T47D (cell line): Measurements from ENCODE around the gene FAM3D.
A peak's percentile ranks its signal among the peaks of the same experiment; 100 is the strongest.
"Not testable (repeated sequence)": the region's sequence is repeated elsewhere in the genome, so short reads cannot be mapped to it uniquely, and the experiment has no call there.

Experiments
- DNase-seq, 2 experiments: peaks; one replicate each; pipeline versions ENCODE4 v3.0.0 to v3.0.0-alpha.2; 2011 to 2012; ENCODE audit warnings: low read depth in 1 of 2, low spot score in 1 of 2
- JUND ChIP-seq: IDR thresholded peaks from 2 replicates; pipeline ENCODE4 v1.6.1; 2012; ENCODE audit warnings: low read depth
- in situ Hi-C: cut with HindIII; loops from 2 replicates; pipeline ENCODE4 v1.10.0; 2016; ENCODE audit warnings: low sequenced_read_pairs, low pct_unique_long_range_greater_than_20kb

Gene FAM3D

DNA sequence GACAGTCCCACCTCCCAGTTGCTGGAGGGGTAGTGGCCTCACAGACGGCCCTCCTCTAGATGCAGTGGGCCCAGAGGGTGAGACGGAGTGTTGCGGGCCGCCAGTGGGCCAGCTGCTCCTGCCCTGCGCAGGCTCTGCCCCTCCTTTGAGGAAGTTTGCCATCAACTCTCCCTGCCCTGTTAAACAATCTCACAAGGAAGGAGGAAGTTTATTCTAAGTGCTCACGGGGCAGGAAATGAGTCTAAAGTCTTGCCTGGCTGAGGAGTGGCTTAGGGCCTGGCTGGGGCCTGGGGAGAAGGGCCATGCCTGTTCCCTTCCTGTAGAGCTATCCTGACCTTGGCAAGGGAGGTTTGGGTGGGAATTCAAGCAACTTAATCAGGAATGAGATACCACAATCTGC, at the start of gene FAM3D:
TSS of gene FAM3D (minus strand) at position 92 of the 400 bp plus-strand sequence. CDS start 11,211 bp downstream, outside the sequence.
- in situ Hi-C loops: no loop called here
- TF ChIP-seq JUND: no peak

GRCh38 chr3:58713715-58714401, 47.3 kb upstream of the FAM3D start:
- in situ Hi-C loops: no loop called here
- no peak for DNase-seq
- no peak for TF ChIP-seq JUND

More for the DNA sequence above, at the start of gene FAM3D:
- DNase-seq: peak in 1 of 2 experiments; percentile 45

DNA sequence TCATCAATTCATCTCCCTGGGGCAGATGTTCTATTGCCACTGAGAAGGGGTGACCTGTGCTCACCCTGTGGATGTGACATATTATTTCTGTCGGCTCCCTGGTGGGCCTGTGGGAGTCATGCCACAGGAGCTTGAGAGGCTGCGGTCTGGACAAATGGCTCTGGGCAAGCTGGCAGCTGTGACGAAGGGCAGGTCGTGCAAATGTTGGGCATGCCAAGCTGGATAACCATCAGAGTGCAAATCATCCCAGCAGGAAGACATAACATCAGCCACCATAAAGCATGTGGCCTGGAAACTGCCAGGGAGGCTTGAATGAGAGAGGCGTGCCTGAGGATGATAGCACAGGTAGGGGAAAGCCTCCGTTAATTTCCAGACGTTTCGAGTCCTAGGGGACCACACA, 45.3 kb upstream of the FAM3D start:
- in situ Hi-C loops: no loop called here

GRCh38 chr3:58708983-58709382, 42.4 kb upstream of the FAM3D start:
- DNase-seq, in situ Hi-C loops: not testable (repeated sequence)

More for the DNA sequence above, 45.3 kb upstream of the FAM3D start:
- no peak for TF ChIP-seq JUND
- DNase-seq: peak in 1 of 2 experiments; percentile 75

- in situ Hi-C loops: no loop called here
- TF ChIP-seq JUND: no peak
- no peak for DNase-seq
Observed at GRCh38 chr3:58708116-58708791, 41.7 kb upstream of the FAM3D start.

GRCh38 chr3:58707390-58707930, 40.9 kb upstream of the FAM3D start:
- in situ Hi-C loops: no loop called here
- no peak for TF ChIP-seq JUND

GRCh38 chr3:58706395-58707167, 40.0 kb upstream of the FAM3D start:
- TF ChIP-seq JUND: no peak
- in situ Hi-C loops: no loop called here
- no peak for DNase-seq

More at GRCh38 chr3:58707390-58707930, 40.9 kb upstream of the FAM3D start:
- no peak for DNase-seq

GRCh38 chr3:58704745-58705144, 38.2 kb upstream of the FAM3D start:
- TF ChIP-seq JUND: no peak
- in situ Hi-C loops: no loop called here
- peak in 1 of 2 experiments; percentile 59 for DNase-seq

DNA sequence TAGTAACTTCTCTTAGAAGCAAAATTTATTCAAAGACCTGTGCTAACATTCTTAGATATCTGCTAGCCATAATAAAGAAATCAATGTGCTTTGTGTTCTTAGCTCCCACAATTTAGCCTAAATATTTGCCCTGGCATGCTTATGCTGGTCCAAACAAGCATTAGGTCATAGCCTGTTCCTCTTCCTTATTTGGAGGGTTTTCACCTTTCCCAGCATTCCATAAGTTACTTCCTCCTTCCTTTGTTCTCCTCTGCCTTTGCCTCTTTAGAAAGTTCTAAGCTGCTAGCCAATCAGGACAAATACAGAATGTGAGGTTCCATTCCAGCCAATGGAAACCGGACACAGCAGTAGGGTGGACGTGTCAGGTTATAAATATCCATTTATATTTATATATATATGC, 37.7 kb upstream of the FAM3D start:
- in situ Hi-C loops: not testable (repeated sequence)

GRCh38 chr3:58698246-58698645, 31.7 kb upstream of the FAM3D start:
- no peak for DNase-seq
- TF ChIP-seq JUND: no peak
- in situ Hi-C loops: no loop called here

More for the DNA sequence above, 37.7 kb upstream of the FAM3D start:
- peak in 1 of 2 experiments; percentile 66 for DNase-seq

DNA sequence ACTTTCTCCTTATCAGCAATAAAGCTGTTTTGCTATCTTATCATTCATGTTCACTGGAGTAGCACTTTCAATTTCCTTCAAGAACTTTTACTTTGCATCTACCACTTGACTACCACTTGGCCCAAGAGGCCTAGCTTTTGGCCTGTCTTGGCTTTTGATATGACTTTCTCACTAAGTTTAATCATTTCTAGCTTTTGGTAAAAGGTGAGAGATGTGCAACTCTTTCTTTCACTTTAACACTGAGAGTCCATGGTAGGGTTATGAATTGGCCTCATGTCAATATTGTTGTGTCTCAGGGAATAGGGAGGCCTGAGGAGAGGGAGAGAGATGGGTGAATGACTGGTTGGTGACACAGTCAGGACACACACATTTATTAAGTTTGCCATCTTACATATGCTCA, 31.0 kb upstream of the FAM3D start:
- no peak for DNase-seq
- in situ Hi-C loops: no loop called here
- TF ChIP-seq JUND: no peak

- DNase-seq, in situ Hi-C loops: not testable (repeated sequence)
Observed at GRCh38 chr3:58696813-58697212, 30.2 kb upstream of the FAM3D start.
